GM23338 (cell line): ENCODE data around the gene RTP5. TPM values are rescaled to one million over a fixed set of nuclear protein-coding genes. Genes with fewer than 3 reads are reported as not detected.

Experiments
- ATAC-seq: fragments of 200-7000 bp; cut with Tn5 transposase; 3 replicates; pipeline ENCODE4 v1.9.1; 2020
- DNase-seq: peaks from one replicate; pipeline ENCODE4 v3.0.0-alpha.2; 2015; ENCODE audit warnings: low spot score
- H2AFZ ChIP-seq: fragments of 200-600 bp; sonication (generic); 2 replicates; pipeline ENCODE4 v1.8.0; 2016; ENCODE audit warnings: antibody characterized with exemption, mild to moderate bottlenecking, moderate library complexity
- H3F3A ChIP-seq: fragments of 200-600 bp; sonication (generic); replicated peaks from 2 replicates; pipeline ENCODE4 v1.8.0; 2017; ENCODE audit warnings: antibody characterized with exemption, mixed run types, low read depth
- H3K27ac ChIP-seq: fragments of 200-600 bp; sonication (generic); 2 replicates; pipeline ENCODE4 v1.6.1; 2016; ENCODE audit warnings: low read depth
- H3K27me3 ChIP-seq: fragments of 200-600 bp; sonication (generic); 2 replicates; pipeline ENCODE4 v1.8.0; 2016; ENCODE audit warnings: mild to moderate bottlenecking, mixed run types, moderate library complexity; ENCODE audit not compliant: insufficient read depth
- H3K36me3 ChIP-seq: fragments of 200-600 bp; sonication (generic); 2 replicates; pipeline ENCODE4 v1.8.0; 2016; ENCODE audit warnings: mild to moderate bottlenecking; ENCODE audit not compliant: insufficient read depth
- H3K4me1 ChIP-seq: fragments of 200-600 bp; sonication (generic); 2 replicates; pipeline ENCODE4 v1.8.0; 2016; ENCODE audit warnings: mild to moderate bottlenecking, moderate library complexity; ENCODE audit not compliant: insufficient read depth
- H3K4me2 ChIP-seq: fragments of 200-600 bp; sonication (generic); 2 replicates; pipeline ENCODE4 v1.7.1; 2017; ENCODE audit warnings: mixed run types
- H3K4me3 ChIP-seq: fragments of 200-600 bp; sonication (generic); 2 replicates; pipeline ENCODE4 v1.6.1; 2016; ENCODE audit warnings: mixed run types
- H3K79me2 ChIP-seq: fragments of 200-600 bp; sonication (generic); replicated peaks from 2 replicates; pipeline ENCODE4 v1.8.0; 2017; ENCODE audit warnings: mild to moderate bottlenecking; ENCODE audit not compliant: insufficient read depth
- H3K9me2 ChIP-seq: fragments of 200-600 bp; sonication (generic); 2 replicates; pipeline ENCODE4 v1.8.0; 2017; ENCODE audit not compliant: insufficient read depth
- H4K20me1 ChIP-seq: fragments of 200-600 bp; sonication (generic); replicated peaks from 2 replicates; pipeline ENCODE4 v1.8.0; 2017; ENCODE audit warnings: mild to moderate bottlenecking; ENCODE audit not compliant: insufficient read depth
- H3K27ac Mint-ChIP-seq: 2 replicates; pipeline ENCODE4 v1.8.0; 2020; ENCODE audit warnings: inconsistent platforms, mild to moderate bottlenecking, moderate library complexity, mixed read lengths
- H3K27me3 Mint-ChIP-seq: 3 replicates; pipeline ENCODE4 v1.8.0; 2022; ENCODE audit warnings: low read depth, mild to moderate bottlenecking, moderate library complexity, mixed read lengths, inconsistent platforms; ENCODE audit not compliant: insufficient read depth, poor library complexity
- H3K36me3 Mint-ChIP-seq: 3 replicates; pipeline ENCODE4 v1.8.0; 2021; ENCODE audit warnings: low read depth, mild to moderate bottlenecking, inconsistent platforms, moderate library complexity, mixed read lengths
- H3K4me1 Mint-ChIP-seq: 3 replicates; pipeline ENCODE4 v1.8.0; 2020; ENCODE audit warnings: mild to moderate bottlenecking, inconsistent platforms, mixed read lengths
- H3K4me3 Mint-ChIP-seq: 3 replicates; pipeline ENCODE4 v1.8.0; 2021; ENCODE audit warnings: moderate library complexity, mild to moderate bottlenecking, inconsistent platforms, mixed read lengths
- H3K9me3 Mint-ChIP-seq: 3 replicates; pipeline ENCODE4 v1.8.0; 2020; ENCODE audit warnings: moderate library complexity, mild to moderate bottlenecking, inconsistent platforms, mixed read lengths
- CTCF ChIP-seq, 2 experiments: fragments of 200-600 bp in 1 of 2; sonication (generic) in 1 of 2; conservative IDR thresholded peaks; 2 replicates each; pipeline versions ENCODE4 v1.5.1 to v1.6.1; 2016 to 2017; ENCODE audit warnings: antibody characterized with exemption in 2 of 2, low read depth in 2 of 2, mild to moderate bottlenecking in 2 of 2, moderate library complexity in 1 of 2
- ETS1 ChIP-seq: IDR thresholded peaks from 2 replicates; pipeline ENCODE4 v1.6.1; 2016; ENCODE audit warnings: antibody characterized with exemption
- EZH2 ChIP-seq: fragments of 200-600 bp; sonication (generic); IDR thresholded peaks from one replicate; pipeline ENCODE4 v1.8.0; 2017; ENCODE audit warnings: antibody characterized with exemption, mild to moderate bottlenecking, low read depth; ENCODE audit not compliant: unreplicated experiment
- EZH2phosphoT487 ChIP-seq: fragments of 200-600 bp; sonication (generic); IDR thresholded peaks from one replicate; pipeline ENCODE4 v1.8.1; 2018; ENCODE audit warnings: antibody characterized with exemption; ENCODE audit not compliant: unreplicated experiment
- JUNB ChIP-seq: IDR thresholded peaks from one replicate; pipeline ENCODE4 v1.6.1; 2016; ENCODE audit warnings: antibody characterized with exemption; ENCODE audit not compliant: unreplicated experiment
- NANOG ChIP-seq: IDR thresholded peaks from 2 replicates; pipeline ENCODE4 v1.6.1; 2016; ENCODE audit warnings: antibody characterized with exemption, borderline replicate concordance
- REST ChIP-seq: IDR thresholded peaks from one replicate; pipeline ENCODE4 v1.6.1; 2018; ENCODE audit warnings: antibody characterized with exemption; ENCODE audit not compliant: unreplicated experiment
- STAT1 ChIP-seq: IDR thresholded peaks from one replicate; pipeline ENCODE4 v1.6.1; 2016; ENCODE audit warnings: antibody characterized with exemption; ENCODE audit not compliant: unreplicated experiment
- polyA plus RNA-seq: library from polyadenylated mRNA; unstranded; fragments of >200 nt; fragmentation: Nextera tagmentation; extraction: Ambion mirVana; gene quantifications from 2 replicates; pipeline ENCODE4 v1.2.1, GENCODE V29; 2016
- total RNA-seq: library from RNA; depleted of rRNA; stranded (reverse); fragments of >200 nt; shearing (Covaris generic); gene quantifications from 2 replicates; pipeline ENCODE4 v1.2.3, GENCODE V29; 2014

RTP5 gene
- total and polyA plus RNA-seq, 2 experiments from 2014 or later: not detected

GRCh38 chr2:241837197-241837965 is 32.1 kb upstream of the RTP5 start:
- H3K36me3 Mint-ChIP-seq: no peaks in the 10 kb centered on the region
- TF ChIP-seq EZH2phosphoT487 (no peak), ETS1 (no peak), JUNB (no peak), EZH2 (no peak)
- no peaks in the 10 kb centered on the region for H3K79me2 ChIP-seq
- peak overlapping the region; percentile 23; the same call in 1 of the 2 replicates for H2AFZ ChIP-seq
- no peak overlapping the region for H3K4me3 Mint-ChIP-seq
- H3K27me3 ChIP-seq: no peaks in the 10 kb centered on the region
- H3K9me2 ChIP-seq: no peaks in the 10 kb centered on the region
- H3K27ac Mint-ChIP-seq: no peak overlapping the region
- no peaks in the 10 kb centered on the region for H3K9me3 Mint-ChIP-seq
- DNase-seq: no peak
- H3K27ac ChIP-seq: no peak overlapping the region
- no peaks in the 10 kb centered on the region for H3F3A ChIP-seq
- no peak for ATAC-seq
- H3K27me3 Mint-ChIP-seq: peaks cover 6% of the 10 kb centered on the region
- H3K4me1 Mint-ChIP-seq: peaks cover 10% of the 10 kb centered on the region
- H3K4me2 ChIP-seq: no peak overlapping the region
- H4K20me1 ChIP-seq: no peaks in the 10 kb centered on the region
- no peaks in the 10 kb centered on the region for H3K36me3 ChIP-seq
- no peak overlapping the region for H3K4me3 ChIP-seq
- no peaks in the 10 kb centered on the region; the same call in 1 of the 2 replicates for H3K4me1 ChIP-seq

- Histone ChIP-seq H4K20me1 (no peaks in the 10 kb centered on the region), H3K4me3 (no peak overlapping the region), H3F3A (no peaks in the 10 kb centered on the region), H2AFZ (peak overlapping the region; percentile 92; the same call in 1 of the 2 replicates), H3K4me2 (no peak overlapping the region), H3K27ac (no peak overlapping the region), H3K27me3 (peaks cover 22% of the 10 kb centered on the region), H3K4me1 (no peaks in the 10 kb centered on the region; the same call in 1 of the 2 replicates), H3K9me2 (no peaks in the 10 kb centered on the region), H3K79me2 (no peaks in the 10 kb centered on the region), H3K36me3 (no peaks in the 10 kb centered on the region)
- DNase-seq (no peak), ATAC-seq (no peak)
- Mint-ChIP-seq H3K4me3 (no peak overlapping the region; the same call in 2 of the 3 replicates), H3K27me3 (peaks cover 37% of the 10 kb centered on the region), H3K9me3 (no peaks in the 10 kb centered on the region), H3K4me1 (peaks cover 7% of the 10 kb centered on the region), H3K36me3 (no peaks in the 10 kb centered on the region), H3K27ac (no peak overlapping the region)
- no peak for TF ChIP-seq REST
- no peak for TF ChIP-seq EZH2phosphoT487
- TF ChIP-seq STAT1: no peak
- TF ChIP-seq JUNB: no peak
- no peak for TF ChIP-seq NANOG
- no peak for TF ChIP-seq CTCF (conservative IDR thresholded peaks at IDR 0.05; ENCODE audit: low read depth in 2 of 2)
- no peak for TF ChIP-seq EZH2
Observed at GRCh38 chr2:241841181-241842066, 28.1 kb upstream of the RTP5 start.
